HEK293T (cell line): ENCODE measurements around the gene CDC25B.

Experiments used
- CTCF ChIA-PET: fragments of 350-600 bp; formaldehyde crosslinking; extraction: SDS; loops from one replicate; lab custom pipeline; 2021; ENCODE audit warnings: antibody characterized with exemption, inconsistent platforms; lab: Yijun Ruan, JAX
- POLR2A ChIA-PET: fragments of 350-600 bp; formaldehyde crosslinking; extraction: SDS; loops from one replicate; lab custom pipeline; 2020; ENCODE audit warnings: antibody characterized with exemption, inconsistent platforms; lab: Yijun Ruan, JAX
- DNase-seq: peaks from one replicate; pipeline ENCODE4 v3.0.0; 2012; ENCODE audit warnings: mixed read lengths; ENCODE audit errors: extremely low spot score
- ARNT ChIP-seq: fragments of 450-650 bp; IDR thresholded peaks from 2 replicates; pipeline ENCODE4 v1.6.1; 2017; ENCODE audit warnings: mild to moderate bottlenecking
- BHLHE40 ChIP-seq: fragments of 450-650 bp; IDR thresholded peaks from 2 replicates; pipeline ENCODE4 v1.6.1; 2016; ENCODE audit warnings: mild to moderate bottlenecking, moderate library complexity, borderline replicate concordance
- CTBP1 ChIP-seq: fragments of 450-650 bp; IDR thresholded peaks from 2 replicates; pipeline ENCODE4 v1.6.1; 2016; ENCODE audit warnings: borderline replicate concordance
- ELF4 ChIP-seq: fragments of 450-650 bp; IDR thresholded peaks from 2 replicates; pipeline ENCODE4 v1.6.1; 2017; ENCODE audit warnings: antibody characterized with exemption
- FOXA1 ChIP-seq: fragments of 450-650 bp; IDR thresholded peaks from 2 replicates; pipeline ENCODE4 v1.6.1; 2016; ENCODE audit warnings: mild to moderate bottlenecking
- FOXK2 ChIP-seq: fragments of 450-650 bp; IDR thresholded peaks from 2 replicates; pipeline ENCODE4 v1.6.1; 2016; ENCODE audit warnings: mild to moderate bottlenecking
- FOXM1 ChIP-seq: fragments of 450-650 bp; IDR thresholded peaks from 2 replicates; pipeline ENCODE4 v1.6.1; 2017; ENCODE audit warnings: mild to moderate bottlenecking, borderline replicate concordance
- HDGF ChIP-seq: fragments of 450-650 bp; IDR thresholded peaks from 2 replicates; pipeline ENCODE4 v1.6.1; 2017; ENCODE audit warnings: antibody characterized with exemption, borderline replicate concordance
- L3MBTL2 ChIP-seq: fragments of 450-650 bp; conservative IDR thresholded peaks from 2 replicates; pipeline ENCODE4 v1.6.1; 2016; ENCODE audit warnings: mild to moderate bottlenecking
- LEF1 ChIP-seq: fragments of 450-650 bp; IDR thresholded peaks from 2 replicates; pipeline ENCODE4 v1.6.1; 2017; ENCODE audit warnings: mild to moderate bottlenecking, borderline replicate concordance
- NFRKB ChIP-seq: fragments of 450-650 bp; IDR thresholded peaks from 2 replicates; pipeline ENCODE4 v1.6.1; 2016; ENCODE audit warnings: mild to moderate bottlenecking, moderate library complexity
- PKNOX1 ChIP-seq: fragments of 450-650 bp; IDR thresholded peaks from 2 replicates; pipeline ENCODE4 v1.6.1; 2016
- SP1 ChIP-seq: fragments of 450-650 bp; IDR thresholded peaks from 2 replicates; pipeline ENCODE4 v1.6.1; 2017
- SUZ12 ChIP-seq: fragments of 450-650 bp; IDR thresholded peaks from 2 replicates; pipeline ENCODE4 v1.6.1; 2016; ENCODE audit warnings: mild to moderate bottlenecking

CDC25B gene

GRCh38 chr20:3766422-3767109 lies 29.5 kb upstream of the CDC25B start:
- CTCF ChIA-PET, result no interaction called here
- no peak for DNase-seq
- POLR2A ChIA-PET, result interaction anchor here (0.9 to 3.6 kb wide), 5 partner anchors 11 to 79 kb away, joined by 3 to 41 read pairs (median 5); no protein-coding TSS in a partner anchor

GRCh38 chr20:3767110-3767426 lies 29.0 kb upstream of the CDC25B start:
- TF ChIP-seq FOXA1, result no peak
- no peak for TF ChIP-seq CTBP1
- no peak for TF ChIP-seq L3MBTL2
- TF ChIP-seq SUZ12, result no peak
- TF ChIP-seq LEF1, result no peak
- TF ChIP-seq HDGF, result no peak
- TF ChIP-seq FOXM1, result no peak
- ChIA-PET POLR2A (interaction anchor here (0.9 to 3.6 kb wide), 8 partner anchors 12 to 78 kb away, joined by 3 to 41 read pairs (median 8); partner anchors contain the start of gene CENPB), CTCF (no interaction called here)
- no peak for DNase-seq

More at GRCh38 chr20:3766422-3767109, 29.5 kb upstream of the CDC25B start:
- TF ChIP-seq HDGF, result no peak
- no peak for TF ChIP-seq PKNOX1
- TF ChIP-seq FOXM1, result no peak
- no peak for TF ChIP-seq SUZ12
- TF ChIP-seq NFRKB, result no peak
- TF ChIP-seq CTBP1, result no peak
- TF ChIP-seq BHLHE40, result no peak
- TF ChIP-seq ELF4, result no peak
- TF ChIP-seq L3MBTL2, result no peak
- TF ChIP-seq SP1, result no peak
- no peak for TF ChIP-seq FOXA1
- TF ChIP-seq FOXK2, result no peak

DNA sequence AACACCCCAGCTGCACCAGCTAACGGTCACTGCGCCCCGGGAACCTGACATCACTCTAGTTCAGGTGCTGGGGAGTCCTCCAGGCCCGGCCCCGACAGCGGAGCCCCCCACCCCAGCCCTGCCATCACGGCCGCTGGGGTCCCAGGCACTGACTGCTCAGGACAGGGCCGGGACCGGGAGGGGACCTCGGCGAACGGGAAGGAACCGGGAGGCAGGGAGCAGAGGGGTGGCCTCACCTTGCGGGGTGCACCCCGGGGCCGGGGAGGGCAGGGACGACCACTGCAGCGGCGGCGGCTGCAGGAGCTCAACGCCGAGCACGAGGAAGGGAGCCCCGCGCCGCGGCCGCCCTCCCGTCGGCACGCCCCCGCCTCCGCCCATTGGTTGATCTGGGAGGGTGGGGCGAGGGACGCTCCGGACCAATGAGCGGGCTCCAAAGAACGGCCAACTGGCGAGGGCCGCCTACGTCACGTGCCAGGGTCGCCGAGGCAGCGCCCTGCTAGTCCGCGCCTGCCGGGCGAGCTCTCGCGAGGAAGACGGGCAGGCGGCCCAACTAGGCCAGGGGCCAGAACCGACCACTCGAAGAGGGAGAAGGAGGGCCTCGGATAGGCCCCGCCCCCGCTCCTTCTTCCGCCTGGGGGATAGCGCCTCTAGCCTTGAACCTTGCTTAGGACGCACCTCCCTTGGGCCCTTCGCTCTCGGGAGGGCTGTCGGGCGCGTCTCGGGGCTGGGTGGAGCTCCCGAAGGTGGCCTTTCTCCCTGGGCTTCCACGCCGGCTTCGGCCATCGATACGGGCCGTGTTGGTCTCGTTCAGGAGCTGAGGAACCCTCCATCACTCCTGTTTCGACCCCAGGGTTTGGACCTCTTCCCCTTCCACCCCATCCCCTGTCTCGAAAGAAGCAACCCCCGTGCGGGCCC lies 28.4 kb upstream of the CDC25B start, which contains the start of gene ADISSP:
Gene ADISSP, minus strand, starts transcription at position 327 of the 915 bp plus-strand sequence. CDS start 7,653 bp downstream, outside the sequence.
- ChIA-PET POLR2A (interaction anchor here (0.6 to 3.6 kb wide), 25 partner anchors 8 to 316 kb away, joined by 3 to 41 read pairs (median 5); partner anchors contain the start of genes AP5S1, CDC25B, CENPB and SPEF1), CTCF (interaction anchor here (0.8 to 2.2 kb wide), 10 partner anchors 11 to 91 kb away, joined by 3 to 17 read pairs (median 6); partner anchors contain the start of gene SPEF1)
- peak; percentile 99 for DNase-seq
- TF ChIP-seq SP1 (no peak), L3MBTL2 (peak; percentile 74), HDGF (peak; percentile 89; the same call in 1 of the 2 replicates), PKNOX1 (peak; percentile 65)

DNA sequence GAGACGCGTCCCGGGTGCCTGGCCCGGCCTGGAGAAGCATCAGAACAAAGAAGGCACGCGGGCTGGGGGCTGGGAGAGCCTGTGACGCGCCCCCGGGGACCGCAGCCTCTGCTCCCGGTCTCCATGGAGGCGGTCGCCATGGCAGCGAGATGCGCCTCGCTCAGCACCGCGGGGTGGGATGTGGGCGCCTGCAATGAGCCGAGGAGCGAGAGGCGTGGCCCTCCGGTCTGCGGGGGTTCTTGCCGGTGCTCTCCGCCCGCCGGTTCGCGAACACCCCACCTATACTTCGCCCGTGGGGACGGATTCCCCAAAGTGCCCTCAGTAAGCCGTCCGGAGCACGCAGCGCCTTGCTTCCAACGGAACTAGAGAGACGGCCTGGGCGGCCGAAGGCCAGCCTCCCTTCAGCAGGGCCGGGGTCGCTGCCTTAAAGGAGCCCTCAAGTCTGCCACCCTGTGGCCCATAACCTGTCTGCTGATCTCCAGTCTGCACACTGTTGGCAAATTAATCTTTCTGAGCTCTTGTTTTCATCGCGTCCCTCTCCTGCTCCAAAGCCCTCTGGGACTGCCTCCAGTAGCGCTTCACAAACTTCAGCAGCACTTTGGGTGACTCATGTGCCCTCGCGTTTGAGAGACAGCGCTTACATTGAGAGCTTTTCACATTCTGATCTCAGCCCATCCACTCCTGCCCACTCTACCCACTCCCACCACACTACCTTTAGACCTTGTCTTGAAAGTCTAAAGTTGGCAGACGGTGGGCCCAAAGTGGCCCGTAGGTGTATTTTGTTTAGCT lies 27.6 kb upstream of the CDC25B start:
- no peak for TF ChIP-seq BHLHE40
- TF ChIP-seq PKNOX1, result peak; percentile 42; the same call in 1 of the 2 replicates
- ChIA-PET CTCF (interaction anchor here (0.6 to 2.2 kb wide), 14 partner anchors 10 to 92 kb away, joined by 3 to 17 read pairs (median 4); partner anchors contain the start of gene SPEF1), POLR2A (interaction anchor here (1.0 to 3.6 kb wide), 20 partner anchors 11 to 102 kb away, joined by 3 to 41 read pairs (median 5); partner anchors contain the start of genes AP5S1, CDC25B, CENPB and SPEF1)
- peak; percentile 77 for DNase-seq

DNA sequence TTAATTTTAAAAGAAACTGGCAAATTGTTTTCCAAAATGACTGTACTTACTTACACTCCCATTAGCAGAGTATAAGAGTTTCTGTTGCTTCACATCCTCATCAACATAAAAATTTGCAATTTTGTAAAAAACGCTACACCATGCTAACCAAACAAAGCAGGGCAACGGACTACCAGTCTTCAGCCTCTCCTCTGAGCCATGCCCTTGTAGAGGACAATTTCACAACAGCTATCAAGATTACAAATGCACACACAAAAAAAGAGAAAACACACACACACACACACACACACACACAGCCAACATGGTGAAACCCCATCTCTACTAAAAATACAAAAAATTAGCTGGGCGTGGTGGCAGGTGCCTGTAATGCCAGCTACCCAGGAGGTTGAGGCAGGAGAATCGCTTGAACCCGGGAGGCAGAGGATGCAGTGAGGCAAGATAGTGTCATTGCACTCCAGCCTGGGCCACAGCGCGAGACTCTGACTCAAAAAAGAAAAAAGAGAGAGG lies 24.5 kb upstream of the CDC25B start:
- DNase-seq, result no peak
- POLR2A ChIA-PET, result no interaction called here
- CTCF ChIA-PET, result interaction anchor here (0.6 kb wide), 1 partner anchor 29 kb away, joined by 3 read pairs; no protein-coding TSS in a partner anchor
- TF ChIP-seq PKNOX1, result no peak
- no peak for TF ChIP-seq ARNT
- TF ChIP-seq L3MBTL2, result no peak
- TF ChIP-seq FOXA1, result no peak
